IMR-90 (cell line): Measurements from ENCODE around the gene LDLRAD4. TPM values are rescaled to one million over a fixed set of nuclear protein-coding genes. Genes with fewer than 3 reads are reported as not detected.

Experiments used
- ATAC-seq: fragments of 200-7000 bp; cut with Tn5 transposase; 2 replicates; pipeline ENCODE4 v1.9.1; 2020; ENCODE audit warnings: low read depth, mild to moderate bottlenecking, moderate library complexity
- BruUV-seq: library from RNA; stranded (reverse); fragments of 400-500 nt; replicated peaks from 2 replicates; lab custom pipeline; 2021; lab: Mats Ljungman, UMichigan
- CTCF ChIA-PET: fragments of 300-600 bp; formaldehyde crosslinking; extraction: SDS; loops from one replicate; lab custom pipeline; 2021; ENCODE audit warnings: antibody characterized with exemption; lab: Yijun Ruan, JAX
- POLR2A ChIA-PET: fragments of 300-600 bp; sonication (Branson Sonifier 250); formaldehyde crosslinking; loops from one replicate; lab custom pipeline; 2022; ENCODE audit warnings: antibody characterized with exemption; ENCODE audit not compliant: unreplicated experiment; lab: Charles Lee
- DNase-seq: peaks from one replicate; pipeline ENCODE4 v3.0.0; 2013
- H2AFZ ChIP-seq: replicated peaks from 2 replicates; pipeline ENCODE3; 2013; ENCODE audit warnings: low read length, mild to moderate bottlenecking; ENCODE audit not compliant: poor library complexity
- H2AK5ac ChIP-seq: 2 replicates; pipeline ENCODE4 v1.6.1; 2013; ENCODE audit warnings: low read depth, low read length, inconsistent platforms
- H2AK9ac ChIP-seq: replicated peaks from 2 replicates; pipeline ENCODE3; 2013; ENCODE audit warnings: mild to moderate bottlenecking, low read depth, low read length, moderate library complexity; ENCODE audit not compliant: poor library complexity
- H2BK120ac ChIP-seq: 2 replicates; pipeline ENCODE4 v1.6.1; 2013; ENCODE audit warnings: low read depth, low read length, inconsistent platforms
- H2BK15ac ChIP-seq: 3 replicates; pipeline ENCODE4 v1.6.1; 2013; ENCODE audit warnings: low read depth, low read length, inconsistent platforms
- H2BK20ac ChIP-seq: 2 replicates; pipeline ENCODE4 v1.6.1; 2013; ENCODE audit warnings: low read depth, mild to moderate bottlenecking, inconsistent platforms, low read length, moderate library complexity
- H2BK5ac ChIP-seq: 2 replicates; pipeline ENCODE4 v1.6.1; 2013; ENCODE audit warnings: mild to moderate bottlenecking, low read depth, low read length, inconsistent platforms; ENCODE audit not compliant: poor library complexity, severe bottlenecking
- H3K14ac ChIP-seq: replicated peaks from 2 replicates; pipeline ENCODE4 v1.6.1; 2013; ENCODE audit warnings: low read depth, low read length, inconsistent platforms
- H3K18ac ChIP-seq: 2 replicates; pipeline ENCODE4 v1.6.1; 2013; ENCODE audit warnings: low read depth, low read length, control low read depth
- H3K23ac ChIP-seq: 2 replicates; pipeline ENCODE4 v1.6.1; 2013; ENCODE audit warnings: low read depth, low read length, inconsistent platforms
- H3K27ac ChIP-seq: 2 replicates; pipeline ENCODE4 v1.5.1; 2013; ENCODE audit warnings: mild to moderate bottlenecking, control low read depth, low read length; ENCODE audit not compliant: insufficient read depth
- H3K27me3 ChIP-seq: 2 replicates; pipeline ENCODE4 v1.6.1; 2013; ENCODE audit warnings: low read length; ENCODE audit not compliant: control insufficient read depth, insufficient read depth
- H3K36me3 ChIP-seq: 2 replicates; pipeline ENCODE4 v1.6.1; 2013; ENCODE audit warnings: low read length, mixed read lengths; ENCODE audit not compliant: control insufficient read depth, insufficient read depth
- H3K4ac ChIP-seq: 2 replicates; pipeline ENCODE4 v1.6.1; 2013; ENCODE audit warnings: low read depth, low read length, inconsistent platforms
- H3K4me1 ChIP-seq: 2 replicates; pipeline ENCODE4 v1.6.1; 2013; ENCODE audit warnings: low read length, mixed read lengths; ENCODE audit not compliant: control insufficient read depth, insufficient read depth
- H3K4me2 ChIP-seq: 2 replicates; pipeline ENCODE4 v1.6.1; 2013; ENCODE audit warnings: low read depth, mild to moderate bottlenecking, control low read depth, low read length, moderate library complexity
- H3K4me3 ChIP-seq: 2 replicates; pipeline ENCODE4 v1.5.1; 2013; ENCODE audit warnings: low read depth, mild to moderate bottlenecking, control low read depth, low read length, moderate library complexity; ENCODE audit not compliant: insufficient read depth
- H3K56ac ChIP-seq: 2 replicates; pipeline ENCODE4 v1.6.1; 2013; ENCODE audit warnings: low read length, inconsistent platforms; ENCODE audit not compliant: insufficient read depth; ENCODE audit errors: extremely low read depth
- H3K79me1 ChIP-seq, 2 experiments: 2 replicates each; pipeline ENCODE4 v1.6.1; 2013; ENCODE audit warnings: low read length in 2 of 2, inconsistent platforms in 1 of 2, low read depth in 1 of 2
- H3K9ac ChIP-seq: 2 replicates; pipeline ENCODE4 v1.6.1; 2013; ENCODE audit warnings: low read depth, low read length, control low read depth
- H3K9me1 ChIP-seq: 2 replicates; pipeline ENCODE4 v1.6.1; 2013; ENCODE audit warnings: low read length, inconsistent platforms; ENCODE audit not compliant: insufficient read depth
- H3K9me3 ChIP-seq: 2 replicates; pipeline ENCODE4 v1.6.1; 2013; ENCODE audit warnings: low read length; ENCODE audit not compliant: control insufficient read depth, insufficient read depth
- H4K20me1 ChIP-seq: 2 replicates; pipeline ENCODE4 v1.6.1; 2013; ENCODE audit warnings: low read length, inconsistent platforms; ENCODE audit not compliant: insufficient read depth
- H4K5ac ChIP-seq: 2 replicates; pipeline ENCODE4 v1.6.1; 2013; ENCODE audit warnings: mild to moderate bottlenecking, low read depth, low read length, control low read depth
- H4K8ac ChIP-seq, 2 experiments: 2 replicates each; pipeline ENCODE4 v1.6.1; 2013; ENCODE audit warnings: low read depth in 2 of 2, low read length in 2 of 2, control low read depth in 1 of 2, inconsistent platforms in 1 of 2
- H4K91ac ChIP-seq: 2 replicates; pipeline ENCODE4 v1.6.1; 2013; ENCODE audit warnings: low read depth, low read length, inconsistent platforms; ENCODE audit not compliant: insufficient read depth
- BHLHE40 ChIP-seq: fragments of 150-350 bp; IDR thresholded peaks from 2 replicates; pipeline ENCODE4 v1.6.1; 2016; ENCODE audit warnings: mild to moderate bottlenecking, low read depth, low read length
- CEBPB ChIP-seq: IDR thresholded peaks from 2 replicates; pipeline ENCODE4 v1.6.1; 2012; ENCODE audit warnings: low read depth, low read length, improper control_type of control experiment
- ELK1 ChIP-seq: fragments of 150-350 bp; IDR thresholded peaks from 2 replicates; pipeline ENCODE4 v1.6.1; 2016; ENCODE audit warnings: low read depth, mild to moderate bottlenecking, low read length, moderate library complexity, borderline replicate concordance
- MAFK ChIP-seq: IDR thresholded peaks from 2 replicates; pipeline ENCODE4 v1.6.1; 2012; ENCODE audit warnings: low read depth, low read length, improper control_type of control experiment
- MXI1 ChIP-seq: IDR thresholded peaks from 2 replicates; pipeline ENCODE4 v1.6.1; 2012; ENCODE audit warnings: low read depth, mild to moderate bottlenecking, low read length, moderate library complexity, borderline replicate concordance
- WGBS, 2 experiments: methylation state at CpG; one replicate each; pipeline versions ENCODE4 v1.1.5 to v1.1.7; 2013; ENCODE audit warnings: missing lambda C conversion rate in 2 of 2; ENCODE audit not compliant: insufficient read length in 1 of 2; ENCODE audit errors: extremely low coverage in 2 of 2; 5-methylcytosine and 5-hydroxymethylcytosine counted together
- dilution Hi-C: fragments of 300-500 bp; cut with HindIII; formaldehyde crosslinking; loops from one replicate; pipeline ENCODE4 v1.14.3; 2018; ENCODE audit warnings: low sequenced_read_pairs; ENCODE audit not compliant: unreplicated experiment
- in situ Hi-C: fragments of 300-500 bp; cut with MboI; formaldehyde crosslinking; loops from 3 replicates; pipeline ENCODE4 v1.14.3; 2019; ENCODE audit warnings: low sequenced_read_pairs, inconsistent platforms, mixed read lengths
- intact Hi-C: fragments of 100-400 bp; cut with micrococcal nuclease; formaldehyde crosslinking; loops from 2 replicates; pipeline ENCODE4 v1.10.0; 2022
- polyA plus RNA-seq, 3 experiments: library from polyadenylated mRNA; depleted of rRNA; stranded (reverse); fragments of >200 nt; gene quantifications; 2 replicates each; pipeline ENCODE4 v1.2.3, GENCODE V29; 2012; ENCODE audit warnings: low replicate concordance in 1 of 3
- total RNA-seq: library from RNA; depleted of rRNA; stranded (reverse); fragments of >200 nt; gene quantifications from 2 replicates; pipeline ENCODE4 v1.2.3, GENCODE V29; 2012
- TF ChIP-seq, protein P1 (sequence below): fragments of 150-350 bp; IDR thresholded peaks from 2 replicates; pipeline ENCODE4 v1.6.1; 2017; ENCODE audit warnings: mild to moderate bottlenecking, antibody characterized with exemption, low read length, low read depth

The LDLRAD4 gene
- total and polyA plus RNA-seq, 2 of the 4 experiments (the other 2 are of a cell fraction) = not detected

DNA sequence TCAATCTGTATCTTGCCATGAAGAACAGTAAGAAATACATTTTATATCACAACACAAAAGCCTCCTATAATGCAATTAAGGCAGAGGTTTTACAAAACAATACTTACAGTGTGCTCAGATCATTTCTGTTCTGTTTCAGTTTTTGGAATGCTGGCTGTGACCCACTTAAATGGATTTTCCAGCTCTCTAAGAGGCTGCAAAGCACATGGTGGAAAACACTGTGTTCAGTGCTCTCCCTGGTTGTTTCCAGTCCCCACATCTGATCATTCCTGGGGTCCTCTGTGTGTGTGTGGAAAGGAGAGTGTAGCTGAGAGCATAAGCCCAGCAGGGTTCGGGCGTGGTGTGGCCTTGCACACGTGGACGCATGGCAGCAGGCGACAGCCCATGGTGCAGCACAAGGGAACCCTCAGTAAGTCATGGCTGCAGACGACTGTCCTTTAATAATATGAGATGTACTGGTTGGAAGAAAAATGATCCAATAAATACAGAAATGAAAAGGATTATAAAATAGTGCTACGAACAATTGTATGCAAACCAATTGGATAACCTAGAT is 412.2 kb downstream of the LDLRAD4 start:
- H3K27me3 ChIP-seq = peaks cover 3% of the 10 kb centered on the region
- in situ Hi-C loops = loop anchor here (25.0 kb wide), 2 partner anchors 618 to 868 kb away; no protein-coding TSS in a partner anchor
- no peak overlapping the region for H3K27ac ChIP-seq
- no peak overlapping the region for H2AFZ ChIP-seq
- no peak overlapping the region for H3K23ac ChIP-seq
- H2AK5ac ChIP-seq = no peak overlapping the region
- H2AK9ac ChIP-seq = no peak overlapping the region
- H3K79me1 ChIP-seq = no peaks in the 10 kb centered on the region
- no peak overlapping the region for H3K4me2 ChIP-seq
- ChIA-PET POLR2A (no interaction called here), CTCF (no interaction called here)
- no peak overlapping the region for H3K14ac ChIP-seq
- H2BK120ac ChIP-seq = no peak overlapping the region
- no peak overlapping the region for H2BK5ac ChIP-seq
- BruUV-seq = no TSS peak
- H3K9me1 ChIP-seq = no peaks in the 10 kb centered on the region
- no peak overlapping the region for H3K56ac ChIP-seq
- no peak overlapping the region for H3K4ac ChIP-seq
- ATAC-seq (no peak), DNase-seq (no peak)
- TF ChIP-seq CEBPB (no peak), BHLHE40 (no peak), MXI1 (no peak), ELK1 (no peak), MAFK (no peak)
- TF ChIP-seq, protein P1, sequence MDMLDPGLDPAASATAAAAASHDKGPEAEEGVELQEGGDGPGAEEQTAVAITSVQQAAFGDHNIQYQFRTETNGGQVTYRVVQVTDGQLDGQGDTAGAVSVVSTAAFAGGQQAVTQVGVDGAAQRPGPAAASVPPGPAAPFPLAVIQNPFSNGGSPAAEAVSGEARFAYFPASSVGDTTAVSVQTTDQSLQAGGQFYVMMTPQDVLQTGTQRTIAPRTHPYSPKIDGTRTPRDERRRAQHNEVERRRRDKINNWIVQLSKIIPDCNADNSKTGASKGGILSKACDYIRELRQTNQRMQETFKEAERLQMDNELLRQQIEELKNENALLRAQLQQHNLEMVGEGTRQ = no peak
- no peak overlapping the region for H4K5ac ChIP-seq
- no peak overlapping the region for H4K91ac ChIP-seq
- no peak overlapping the region for H4K8ac ChIP-seq
- H2BK15ac ChIP-seq = no peak overlapping the region
- no peaks in the 10 kb centered on the region for H3K36me3 ChIP-seq
- H3K4me1 ChIP-seq = no peaks in the 10 kb centered on the region
- H3K9ac ChIP-seq = no peak overlapping the region
- WGBS, 2 experiments = no CpG with 5 or more reads among the region's 7 CpGs
- no peak overlapping the region for H3K4me3 ChIP-seq
- no peak overlapping the region for H2BK20ac ChIP-seq
- no peaks in the 10 kb centered on the region for H4K20me1 ChIP-seq
- H3K9me3 ChIP-seq = no peaks in the 10 kb centered on the region
- intact Hi-C loops = loop anchor here (1.0 to 5.0 kb wide), 5 partner anchors 72 to 903 kb away; no protein-coding TSS in a partner anchor
- dilution Hi-C loops = no loop called here
- H3K18ac ChIP-seq = no peak overlapping the region
